NCI-H2107 (cell line): ENCODE measurements around the gene HHAT.

Source experiments
- DNase-seq: peaks from one replicate; lab custom pipeline; 2025; lab: John Stamatoyannopoulos, UW

Gene HHAT

DNA sequence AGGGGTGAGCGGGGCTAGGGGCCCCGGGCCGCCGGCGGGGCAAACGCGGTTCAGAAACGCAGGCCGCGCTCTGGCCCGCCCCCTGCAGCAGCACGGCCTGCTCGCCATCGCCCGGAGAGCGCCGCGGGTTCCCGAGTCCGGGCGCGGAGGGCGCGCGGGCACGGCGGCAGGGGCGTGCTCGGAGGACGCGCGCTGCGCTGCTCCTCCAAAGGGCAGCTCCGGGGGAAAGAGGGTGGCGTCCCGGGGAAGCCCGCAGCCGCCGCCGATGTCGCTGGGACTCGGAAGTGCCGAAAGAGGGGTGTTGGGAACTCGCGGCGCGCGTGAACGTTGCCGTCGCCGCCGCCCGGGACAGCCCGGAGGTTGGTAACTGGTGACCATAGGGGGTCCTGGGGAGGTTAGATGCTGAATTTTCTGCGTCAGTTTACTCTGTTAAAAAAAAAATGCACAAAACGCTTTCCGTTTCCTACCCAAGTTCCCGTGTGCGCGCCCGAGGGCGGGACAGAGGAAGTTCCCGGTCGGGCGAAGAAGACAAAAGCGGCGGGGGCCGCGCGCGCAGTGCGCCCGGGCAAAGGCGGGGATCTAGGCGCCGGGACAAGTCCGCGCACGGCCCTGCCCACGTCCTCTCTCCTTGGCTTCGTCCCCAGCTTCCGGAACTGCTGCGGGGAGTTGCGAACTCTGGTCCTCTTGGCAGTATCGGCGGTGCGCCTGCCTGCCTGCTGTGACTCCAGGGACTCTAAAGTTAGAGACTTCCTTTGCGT is at the start of gene HHAT:
TSS of gene HHAT (plus strand) at position 157 of the 758 bp plus-strand sequence. CDS start 20,074 bp downstream, outside the sequence.
- DNase-seq = peak; percentile 50

DNA sequence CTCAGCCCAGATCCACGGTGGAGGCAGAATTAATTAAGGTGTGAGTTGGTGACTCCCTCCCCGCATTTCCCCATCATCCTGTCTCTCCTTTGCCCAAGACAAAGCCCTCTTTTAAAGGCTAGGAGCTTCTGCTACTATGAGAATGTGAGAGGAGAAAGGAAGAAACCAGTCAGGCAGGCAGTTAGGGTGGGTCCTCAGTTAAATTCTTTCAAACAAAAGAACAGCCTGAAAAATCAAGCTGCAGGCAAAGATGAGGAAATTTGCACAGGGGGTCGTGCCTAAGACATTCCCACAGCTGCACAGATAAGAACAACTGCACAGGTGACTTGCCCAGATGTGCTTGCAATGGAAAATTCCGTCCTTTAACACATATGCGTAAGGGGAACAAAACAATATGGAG is 48.5 kb upstream of the HHAT start:
- DNase-seq = no peak

DNA sequence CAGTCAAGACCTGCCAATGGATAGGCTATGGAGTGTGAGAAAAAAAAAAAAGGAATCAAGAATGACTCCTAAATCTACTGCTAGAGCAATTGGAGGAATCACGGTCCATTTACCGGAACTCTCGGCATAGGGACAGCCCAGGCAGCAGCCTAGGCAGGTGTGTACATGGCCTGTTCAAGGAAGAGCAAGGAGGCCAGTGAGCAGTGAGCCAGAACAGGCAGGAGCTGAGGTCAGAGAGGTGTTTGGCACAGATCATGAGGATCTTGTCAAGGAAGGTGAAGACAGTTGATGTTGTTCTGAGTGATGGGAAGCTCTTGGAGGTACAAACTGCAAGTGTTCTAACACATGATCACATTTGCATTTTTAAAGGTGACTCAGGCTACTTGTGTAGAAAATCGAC is 40.6 kb upstream of the HHAT start:
- DNase-seq = no peak

DNA sequence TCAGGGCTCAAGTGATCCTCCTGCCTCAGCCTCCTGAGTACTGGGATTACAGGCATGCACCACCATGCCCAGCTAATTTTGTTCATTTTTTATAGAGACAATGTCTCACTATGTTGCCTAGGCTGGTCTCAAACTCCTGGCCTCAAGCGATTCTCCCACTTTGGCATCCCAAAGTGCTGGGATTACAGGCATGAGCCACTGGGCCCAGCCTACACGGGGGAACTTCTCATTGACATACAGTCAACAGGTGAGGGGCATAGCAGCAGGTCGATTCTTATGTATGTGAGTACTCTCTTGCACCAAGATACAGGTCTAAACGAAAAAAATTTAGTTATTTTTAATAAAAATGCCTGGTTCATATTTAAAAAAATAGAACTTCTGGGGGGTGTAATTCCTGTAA is 39.5 kb upstream of the HHAT start:
- no peak for DNase-seq

DNA sequence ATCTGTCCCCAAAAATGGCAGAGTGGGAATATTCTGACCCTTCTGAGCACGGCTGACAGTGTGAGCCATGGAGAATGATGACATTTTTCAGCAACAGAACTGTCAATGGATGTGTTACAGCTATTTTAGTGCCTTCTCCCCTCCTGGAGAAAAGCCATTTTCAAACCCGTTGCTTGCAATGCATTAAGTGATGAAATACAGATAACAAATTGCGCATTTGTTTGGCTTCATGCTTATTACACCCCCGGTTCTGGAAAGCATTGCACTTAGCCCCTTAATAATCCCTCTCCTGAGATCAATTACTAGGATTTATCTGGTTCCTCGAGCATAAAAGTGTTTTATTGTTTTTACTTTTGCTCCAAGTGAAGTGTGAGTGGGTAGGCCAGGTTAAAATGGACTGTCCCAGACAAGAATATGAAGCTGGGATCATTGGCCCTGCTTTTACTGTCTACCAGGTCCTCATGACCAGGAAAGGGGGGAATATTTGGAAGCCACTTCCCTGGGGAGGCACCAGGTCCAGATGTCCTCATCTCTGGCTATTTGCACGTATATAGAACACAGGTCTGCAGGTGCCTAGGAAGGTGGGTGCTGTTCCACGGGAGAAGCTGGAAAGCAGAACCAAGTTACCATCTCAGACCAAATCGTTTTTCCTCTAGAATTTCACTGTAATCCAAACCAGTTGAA is 37.5 kb upstream of the HHAT start:
- DNase-seq = no peak

DNA sequence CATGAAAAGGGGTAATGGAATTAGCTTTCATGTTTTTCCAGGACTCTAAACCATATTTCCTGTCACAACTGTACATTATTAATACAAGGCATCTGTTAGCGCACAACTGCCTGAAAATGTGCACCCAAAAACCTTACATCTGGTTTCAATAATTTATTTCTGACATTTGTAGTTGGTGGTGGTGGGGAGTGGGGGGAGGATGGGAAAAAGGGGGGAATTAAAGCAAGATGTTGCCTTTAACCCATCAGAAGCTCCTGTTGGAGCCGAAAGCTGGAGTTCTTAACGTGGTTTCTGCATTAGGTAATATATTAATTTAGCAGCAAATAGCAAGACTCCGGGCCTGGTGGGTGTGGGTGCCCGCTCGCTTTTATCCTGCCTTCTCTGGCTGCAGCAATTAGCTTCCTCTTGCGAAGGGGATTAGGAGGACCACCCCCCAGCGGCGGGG is 36.9 kb upstream of the HHAT start:
- no peak for DNase-seq

DNA sequence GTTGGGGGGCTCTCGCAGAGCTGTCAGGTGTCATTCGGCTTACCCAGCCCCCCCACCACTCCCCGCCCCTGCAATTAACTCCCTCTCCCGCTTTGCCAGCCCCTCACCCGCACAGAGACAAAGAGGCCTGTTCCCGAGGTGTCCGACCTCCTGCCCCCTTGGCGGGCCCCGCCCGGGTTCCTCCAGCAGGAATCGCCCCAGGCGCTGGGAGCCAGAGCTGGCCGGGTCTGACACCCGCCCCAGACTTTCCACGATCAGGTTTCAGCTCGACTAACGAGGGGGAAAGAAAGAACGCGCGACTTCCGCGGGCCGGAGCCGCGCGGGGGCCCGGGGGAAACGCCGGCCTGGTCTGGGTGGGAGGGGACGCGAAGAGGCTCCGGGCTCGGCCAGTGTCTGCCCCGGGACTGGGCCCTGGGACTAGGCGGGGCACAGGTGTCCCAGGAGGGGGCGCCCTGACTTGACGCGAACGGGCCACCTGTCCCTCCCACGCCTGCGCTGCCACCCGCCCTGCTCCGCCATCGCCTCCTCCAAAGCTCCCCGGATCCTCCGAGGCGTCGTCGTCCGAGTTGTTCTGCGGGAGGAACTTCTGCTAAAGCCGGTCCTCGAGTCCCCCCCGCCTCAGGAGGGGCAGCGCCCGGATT is 36.4 kb upstream of the HHAT start:
- peak; percentile 79 for DNase-seq

DNA sequence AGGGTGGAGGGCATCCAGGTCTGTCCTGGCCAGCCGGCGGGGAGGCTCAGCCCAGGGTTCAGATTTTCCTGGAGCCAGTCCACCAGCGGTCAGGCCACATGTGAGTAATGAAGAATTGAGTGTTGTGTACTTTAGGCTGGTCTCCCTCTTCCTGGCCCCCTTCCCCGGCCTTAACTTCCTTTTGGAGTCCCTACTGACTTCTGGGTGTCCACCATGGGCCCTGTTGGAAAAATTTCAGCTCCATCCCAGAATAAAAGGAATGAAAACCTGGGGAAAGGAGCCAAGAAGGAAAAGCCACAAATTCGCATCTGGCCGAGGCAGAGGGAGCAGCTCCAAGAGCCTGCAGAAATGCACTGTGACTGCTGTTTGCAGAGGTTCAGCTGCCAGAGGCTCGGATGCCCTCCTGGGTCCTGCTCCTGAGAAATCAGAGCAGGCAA is 35.5 kb upstream of the HHAT start:
- no peak for DNase-seq

DNA sequence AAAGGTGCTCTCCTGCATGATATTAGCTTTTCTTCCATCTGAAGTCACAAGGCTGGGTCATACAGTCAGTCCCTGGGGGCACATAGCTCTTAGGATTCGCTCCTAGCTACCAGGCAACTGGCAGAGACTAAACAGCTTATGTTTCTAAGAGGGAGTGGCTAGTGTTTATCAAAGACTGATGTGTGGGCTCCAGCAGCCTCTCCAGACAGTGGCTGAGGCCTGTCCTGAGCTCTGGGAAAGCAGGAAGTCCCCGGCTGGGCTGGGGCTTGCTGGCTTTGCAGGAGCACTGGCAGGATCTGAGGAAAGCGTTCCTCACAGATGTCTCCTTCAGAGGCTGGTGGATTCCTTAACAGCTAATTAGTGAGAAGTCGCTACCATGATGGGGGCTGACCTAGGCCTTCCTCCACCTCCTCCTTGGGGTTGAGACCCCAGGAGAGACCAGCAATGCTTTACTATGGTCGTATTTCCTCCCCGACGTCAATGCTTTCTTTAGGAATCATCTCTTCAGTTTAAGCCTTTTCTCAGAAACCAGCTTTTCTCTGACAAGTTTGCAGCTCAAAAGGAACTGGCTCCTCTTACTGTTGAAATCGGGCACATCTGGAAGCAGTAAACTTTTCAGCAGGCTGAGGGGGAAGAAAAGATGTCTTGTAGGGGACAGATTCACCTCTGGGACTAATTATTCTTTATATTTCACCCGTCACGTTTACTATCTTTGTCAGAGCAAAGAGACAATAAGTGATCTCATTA is 33.5 kb upstream of the HHAT start:
- peak; percentile 88 for DNase-seq

DNA sequence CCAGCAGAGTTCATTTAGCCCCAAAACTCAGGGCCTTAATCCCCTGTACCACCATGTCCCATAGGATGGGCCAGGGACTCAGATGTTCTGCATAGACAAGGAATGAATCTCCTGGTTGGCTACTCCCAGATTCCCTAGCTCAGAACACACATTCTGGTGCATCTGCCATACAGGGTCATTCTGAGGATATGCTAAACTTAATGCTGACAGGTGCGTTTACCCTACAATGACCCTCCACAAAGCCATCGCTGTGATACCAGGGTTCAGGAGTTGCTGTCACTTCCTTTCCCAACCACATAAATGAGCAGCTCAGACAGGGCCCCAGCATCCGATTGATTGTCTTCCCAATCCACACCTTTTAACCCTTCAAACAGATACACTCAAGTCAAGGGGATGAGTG is 32.0 kb upstream of the HHAT start:
- no peak for DNase-seq

DNA sequence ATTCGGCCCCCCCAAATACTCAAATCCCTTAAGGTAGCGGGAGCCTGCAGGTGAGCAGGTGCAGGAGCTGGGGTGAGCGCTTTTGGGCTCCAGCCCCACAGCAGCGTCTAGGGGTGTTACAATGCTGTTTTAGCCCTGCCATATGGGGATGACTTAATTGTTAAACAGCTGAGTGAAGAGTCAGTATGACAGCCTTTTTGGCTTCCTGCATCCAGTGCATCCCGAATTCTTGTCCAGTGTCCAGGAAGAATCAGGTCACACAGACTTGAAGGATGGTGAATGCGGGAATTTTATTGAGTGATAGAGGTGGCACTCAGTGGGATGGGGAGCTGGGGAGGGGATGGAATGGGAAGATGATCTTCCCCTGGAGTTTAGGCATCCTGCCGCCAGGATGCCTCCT is 30.4 kb upstream of the HHAT start:
- DNase-seq = no peak

DNA sequence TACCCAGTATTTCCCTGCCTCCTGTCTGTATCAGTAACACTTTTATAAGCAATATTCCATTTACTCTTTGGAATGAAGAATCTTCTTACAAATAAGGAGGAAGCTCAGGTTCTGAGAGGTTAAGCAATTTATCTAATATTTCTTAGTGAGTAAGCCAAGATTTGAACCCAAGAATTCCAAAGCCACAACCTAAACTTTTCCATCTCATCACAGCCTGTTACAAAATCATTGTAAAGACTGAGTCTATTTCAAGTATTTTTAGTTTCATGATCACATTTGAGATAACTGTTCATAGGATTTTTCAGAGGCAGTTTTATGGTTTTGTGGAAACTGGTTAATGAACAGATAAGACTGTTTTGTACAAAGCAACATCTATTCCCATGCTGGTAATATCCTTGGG is 29.8 kb upstream of the HHAT start:
- DNase-seq = no peak

DNA sequence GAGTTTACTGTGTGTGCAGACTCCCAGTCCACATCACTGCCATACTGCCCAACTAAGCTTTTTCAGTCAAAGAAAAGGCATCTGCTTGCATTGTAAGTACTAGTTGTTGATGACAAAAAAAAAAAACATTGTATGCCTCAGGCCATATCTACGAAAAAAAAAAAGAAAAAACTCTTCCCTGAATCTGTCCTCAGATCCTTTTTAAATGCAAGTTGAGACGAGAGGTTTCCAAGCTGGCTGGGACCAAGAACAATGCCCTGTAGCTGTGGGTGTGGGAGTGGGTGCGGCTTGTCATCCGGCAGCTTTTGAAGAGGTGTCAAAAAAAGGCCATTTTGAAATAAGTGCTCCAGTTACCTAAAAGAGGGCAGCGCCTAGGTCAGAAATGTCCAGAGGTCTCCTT is 29.2 kb upstream of the HHAT start:
- DNase-seq = no peak

DNA sequence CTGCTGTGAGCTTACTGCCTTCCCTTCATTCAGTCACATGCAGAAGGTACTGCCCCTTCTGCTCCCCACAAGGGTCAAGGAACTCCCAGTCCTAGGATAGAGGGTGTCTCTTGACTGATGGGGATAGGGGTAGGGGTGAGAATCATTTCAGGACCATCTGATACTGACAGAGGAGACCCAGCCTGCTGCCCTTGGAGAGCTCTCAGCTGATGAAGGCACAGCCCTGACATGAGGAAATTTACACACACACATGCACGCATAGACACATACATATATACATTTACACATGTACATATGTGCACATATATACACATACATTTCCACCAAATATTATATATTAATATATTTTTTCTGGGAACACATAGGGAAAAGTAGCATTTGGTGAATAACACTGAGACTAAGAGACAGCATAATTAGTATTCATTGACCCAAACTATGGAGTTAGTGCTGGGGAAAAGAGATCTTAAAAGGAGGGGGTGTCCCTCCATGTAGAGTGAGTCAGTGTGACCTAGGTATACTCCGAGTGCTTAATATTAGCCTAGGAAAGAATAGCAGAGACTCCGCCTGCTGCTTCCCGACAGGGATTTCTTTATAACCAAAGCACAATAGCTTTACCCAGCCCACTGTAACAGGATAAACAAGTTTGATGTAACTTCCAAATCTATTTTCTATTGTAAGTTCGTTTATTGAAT is 27.6 kb upstream of the HHAT start:
- DNase-seq = no peak

DNA sequence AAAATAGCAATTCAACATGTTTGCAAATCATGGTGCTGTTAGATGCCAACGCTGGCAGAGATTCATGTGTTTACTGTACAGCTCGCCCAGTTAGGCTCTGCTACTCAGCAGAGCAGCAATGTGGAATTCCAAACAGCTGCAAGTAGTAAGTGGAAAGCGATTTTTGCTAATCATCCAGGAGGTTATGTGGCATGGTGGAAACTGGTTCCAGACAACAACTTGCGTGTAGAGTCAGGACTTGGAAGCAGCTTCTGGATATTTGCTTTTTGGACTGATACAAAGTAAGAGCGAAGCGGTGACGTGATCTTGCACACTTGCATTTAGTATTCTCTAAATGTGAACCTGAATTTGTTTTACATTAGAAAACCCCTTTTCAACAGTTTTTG is 27.1 kb upstream of the HHAT start:
- DNase-seq = no peak

DNA sequence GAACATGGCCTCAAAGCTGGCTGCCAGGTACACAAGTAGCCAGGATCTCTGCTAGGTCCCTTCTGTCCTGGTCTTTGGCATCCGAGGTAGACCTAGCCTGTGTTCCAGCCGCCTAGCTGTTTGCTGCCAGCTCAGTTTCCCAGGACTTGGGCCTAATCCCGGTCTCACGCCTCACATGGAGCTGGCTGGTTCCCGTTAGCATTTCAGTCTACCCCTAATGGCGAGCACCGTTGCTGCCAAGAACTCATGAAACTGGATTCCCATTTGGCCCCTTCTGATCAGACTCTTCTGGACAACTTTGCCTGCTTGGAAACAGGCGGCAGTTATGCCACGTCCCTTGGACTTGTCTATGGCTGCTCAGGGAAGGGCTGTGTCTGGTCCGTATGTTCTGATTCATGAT is 26.2 kb upstream of the HHAT start:
- no peak for DNase-seq

DNA sequence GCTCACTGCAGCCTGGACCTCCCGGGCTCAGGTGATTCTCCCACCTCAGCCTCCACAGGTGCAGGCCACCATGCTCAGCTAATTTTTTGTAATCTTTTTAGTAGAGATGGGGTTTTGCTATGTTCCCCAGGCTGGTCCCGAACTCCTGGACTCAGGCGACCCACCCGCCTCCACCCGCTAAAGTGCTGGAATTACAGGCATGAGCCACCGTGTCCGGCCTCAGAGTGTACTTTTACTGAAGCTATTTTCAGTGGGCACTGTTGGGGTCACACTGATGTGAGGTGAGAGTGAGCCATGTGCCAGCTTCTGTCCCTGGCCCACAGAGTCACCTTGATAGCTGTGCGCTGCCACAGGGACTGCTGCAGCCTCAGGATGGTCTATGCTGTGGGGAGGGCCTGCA is 25.3 kb upstream of the HHAT start:
- DNase-seq = no peak

DNA sequence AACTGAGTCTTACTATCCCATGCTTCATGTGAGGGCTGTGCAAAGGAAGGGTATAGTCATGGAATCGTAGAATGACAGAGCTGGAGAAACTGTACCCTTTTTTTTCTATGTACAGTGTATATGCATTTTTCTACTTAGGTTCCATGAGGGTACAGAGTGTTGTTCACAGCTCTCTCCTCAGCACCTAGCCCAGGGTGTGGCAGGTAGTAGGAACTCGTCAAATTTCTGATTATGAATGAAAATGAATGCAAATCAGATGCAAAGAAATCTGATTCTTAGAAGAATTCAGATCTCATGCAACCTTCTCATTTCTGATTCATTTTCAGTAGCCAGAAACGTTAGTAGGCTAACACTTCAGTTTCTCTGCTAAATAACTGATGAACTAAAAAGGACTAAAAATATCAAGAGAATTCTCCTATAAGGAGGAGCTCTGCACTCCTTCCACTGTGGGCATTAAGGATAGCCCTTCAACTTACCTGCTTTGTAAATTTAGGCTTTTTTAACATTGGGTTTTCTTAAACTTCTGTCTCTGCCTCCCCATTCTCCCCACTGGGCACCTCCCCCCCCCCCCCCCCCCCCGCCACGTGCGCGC is 18.0 kb upstream of the HHAT start:
- no peak for DNase-seq

DNA sequence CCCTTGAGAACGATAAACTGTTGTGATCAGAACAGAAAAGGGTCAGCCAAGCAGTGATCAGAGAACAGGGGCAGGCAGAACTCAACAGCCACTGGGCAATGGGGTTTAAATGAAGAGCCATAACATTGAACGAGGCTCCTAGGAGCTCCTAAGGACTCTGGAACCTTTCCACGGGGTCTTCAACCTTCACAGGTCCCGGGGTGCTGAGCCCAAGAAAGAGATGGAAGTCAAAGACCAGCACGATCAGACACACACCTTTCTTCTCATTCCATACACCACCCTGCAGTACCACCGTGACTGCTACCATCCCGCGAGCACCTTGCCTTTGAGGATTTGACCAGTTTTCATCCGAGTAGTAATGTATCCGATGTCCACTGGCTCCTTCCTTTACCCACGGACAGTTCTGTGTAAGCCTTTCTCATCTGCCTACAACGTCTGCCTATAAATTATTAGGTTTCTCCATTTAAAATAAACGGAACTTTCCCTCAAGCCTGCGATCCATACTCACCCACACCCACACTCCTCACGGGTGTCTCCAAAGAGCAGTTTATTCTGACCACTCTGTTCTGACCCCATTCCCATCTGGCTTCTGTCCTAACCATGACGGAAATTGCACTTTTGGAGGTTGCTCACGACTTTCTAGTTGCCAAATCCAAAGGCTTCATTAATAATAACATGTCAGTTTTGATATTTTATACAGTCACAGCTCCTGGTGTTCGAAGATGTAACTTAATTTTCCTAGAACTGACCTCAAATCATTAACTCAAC is 16.8 kb upstream of the HHAT start:
- no peak for DNase-seq

DNA sequence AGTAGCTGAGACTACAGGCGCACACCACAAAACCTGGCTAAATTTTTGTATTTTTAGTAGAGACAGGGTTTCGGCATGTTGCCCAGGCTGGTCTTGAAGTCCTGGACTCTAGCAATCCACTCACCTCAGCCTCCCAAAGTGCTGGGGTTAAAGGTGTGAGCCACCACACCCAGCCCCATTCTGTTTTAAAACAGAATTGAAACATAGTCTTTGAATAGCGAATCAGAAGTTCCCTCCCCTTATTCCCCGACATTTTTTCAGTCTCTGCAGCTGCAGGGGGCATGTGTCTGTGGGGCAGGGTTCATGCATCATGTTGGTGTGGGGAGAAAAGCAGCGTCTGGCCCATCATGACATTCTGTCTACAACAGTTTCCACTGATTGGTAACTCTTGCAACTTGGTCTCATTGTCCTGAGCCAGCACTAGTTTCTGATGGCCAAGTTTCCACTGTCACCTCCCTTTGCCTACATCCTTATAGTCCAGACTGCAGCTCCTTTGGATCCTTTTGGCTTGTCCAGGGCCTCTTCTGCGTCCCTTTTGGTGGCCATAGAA is 15.6 kb upstream of the HHAT start:
- DNase-seq = no peak
